Measurements from ENCODE around the gene IL4. TPM values are rescaled to one million over a fixed set of nuclear protein-coding genes. Genes with fewer than 3 reads are reported as not detected.

Gene IL4
- total and polyA plus RNA-seq, 9 of the 15 experiments (the other 6 are each of a cell fraction or from before 2014, with no cell fraction given), result 0.22 to 0.62 TPM; not detected in 7

DNA sequence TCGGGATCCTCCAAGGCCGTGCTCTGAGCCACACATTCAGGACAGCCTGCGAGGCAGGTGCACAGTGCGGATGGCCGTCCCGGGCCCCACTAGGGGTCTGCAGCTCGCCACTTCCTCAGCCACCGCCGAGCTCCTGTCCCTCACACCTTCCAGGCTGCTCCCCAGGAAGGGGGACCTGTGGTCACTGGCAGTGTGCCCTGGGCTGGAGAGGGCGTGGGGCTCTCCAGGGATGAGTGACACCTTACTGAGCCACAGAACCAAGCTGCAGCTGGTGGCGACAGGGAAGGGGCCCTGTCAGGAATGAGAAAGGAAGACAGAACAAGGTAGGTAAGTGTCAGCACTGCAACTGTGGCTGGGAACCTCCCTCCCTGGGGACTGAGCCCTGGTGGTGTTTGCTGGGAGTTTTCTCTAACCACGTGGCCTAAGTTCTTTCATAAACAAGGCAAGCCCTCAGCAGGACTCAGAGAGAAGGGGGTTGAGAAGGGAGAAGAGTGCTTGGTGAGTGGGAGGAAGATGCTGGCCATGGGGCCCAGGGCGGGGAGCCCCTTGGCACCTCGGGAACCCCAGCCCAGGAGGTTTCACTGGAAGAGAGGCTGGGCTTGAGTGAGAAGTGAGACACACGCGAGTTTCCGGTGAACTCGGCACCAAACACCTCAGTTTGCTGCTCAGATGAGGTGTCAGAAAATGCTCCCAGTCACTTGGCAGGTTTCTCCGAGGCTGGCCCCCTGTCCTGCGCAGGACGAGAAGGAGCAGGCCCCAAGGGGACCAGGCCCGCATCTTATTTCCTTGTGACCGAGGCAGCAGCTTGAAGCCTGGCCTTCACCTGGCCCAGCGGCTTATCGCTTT is 10.6 kb upstream of the IL4 start (continued):
- TF ChIP-seq, protein P1, sequence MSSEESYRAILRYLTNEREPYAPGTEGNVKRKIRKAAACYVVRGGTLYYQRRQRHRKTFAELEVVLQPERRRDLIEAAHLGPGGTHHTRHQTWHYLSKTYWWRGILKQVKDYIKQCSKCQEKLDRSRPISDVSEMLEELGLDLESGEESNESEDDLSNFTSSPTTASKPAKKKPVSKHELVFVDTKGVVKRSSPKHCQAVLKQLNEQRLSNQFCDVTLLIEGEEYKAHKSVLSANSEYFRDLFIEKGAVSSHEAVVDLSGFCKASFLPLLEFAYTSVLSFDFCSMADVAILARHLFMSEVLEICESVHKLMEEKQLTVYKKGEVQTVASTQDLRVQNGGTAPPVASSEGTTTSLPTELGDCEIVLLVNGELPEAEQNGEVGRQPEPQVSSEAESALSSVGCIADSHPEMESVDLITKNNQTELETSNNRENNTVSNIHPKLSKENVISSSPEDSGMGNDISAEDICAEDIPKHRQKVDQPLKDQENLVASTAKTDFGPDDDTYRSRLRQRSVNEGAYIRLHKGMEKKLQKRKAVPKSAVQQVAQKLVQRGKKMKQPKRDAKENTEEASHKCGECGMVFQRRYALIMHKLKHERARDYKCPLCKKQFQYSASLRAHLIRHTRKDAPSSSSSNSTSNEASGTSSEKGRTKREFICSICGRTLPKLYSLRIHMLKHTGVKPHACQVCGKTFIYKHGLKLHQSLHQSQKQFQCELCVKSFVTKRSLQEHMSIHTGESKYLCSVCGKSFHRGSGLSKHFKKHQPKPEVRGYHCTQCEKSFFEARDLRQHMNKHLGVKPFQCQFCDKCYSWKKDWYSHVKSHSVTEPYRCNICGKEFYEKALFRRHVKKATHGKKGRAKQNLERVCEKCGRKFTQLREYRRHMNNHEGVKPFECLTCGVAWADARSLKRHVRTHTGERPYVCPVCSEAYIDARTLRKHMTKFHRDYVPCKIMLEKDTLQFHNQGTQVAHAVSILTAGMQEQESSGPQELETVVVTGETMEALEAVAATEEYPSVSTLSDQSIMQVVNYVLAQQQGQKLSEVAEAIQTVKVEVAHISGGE (CRISPR knock-in tag; IDR thresholded peaks at IDR 0.05), result no peak
- TF ChIP-seq PURB (CRISPR knock-in tag; IDR thresholded peaks at IDR 0.05; ENCODE audit: low read depth) (no peak), PTRF (tag; IDR thresholded peaks at IDR 0.05) (no peak), RBFOX2 (IDR thresholded peaks at IDR 0.05; ENCODE audit: low read depth, low read length) (peak; percentile 59), SP2 (IDR thresholded peaks at IDR 0.05; ENCODE audit: extremely low read depth, low read depth, low read length, poor library complexity, severe bottlenecking) (no peak), ZNF507 (tag; conservative IDR thresholded peaks at IDR 0.05) (no peak), NFXL1 (CRISPR knock-in tag; IDR thresholded peaks at IDR 0.05) (no peak), HDAC1 (IDR thresholded peaks at IDR 0.05) (0 out of 4 replicates have a peak, but pooled peaks of 1 of the 2 experiments have one; percentile 23), HDGF (IDR thresholded peaks at IDR 0.05) (no peak), L3MBTL2 (IDR thresholded peaks at IDR 0.05) (peak; percentile 77), U2AF2 (optimal IDR thresholded peaks at IDR 0.05; ENCODE audit: low read depth, low read length) (no peak), PHF8 (IDR thresholded peaks at IDR 0.05; ENCODE audit: borderline replicate concordance, low read length) (no peak; the same call in 1 of the 2 replicates), ZNF57 (CRISPR knock-in tag; IDR thresholded peaks at IDR 0.05) (no peak), PYGO2 (tag; IDR thresholded peaks at IDR 0.05) (no peak), SMAD2 (IDR thresholded peaks at IDR 0.05; ENCODE audit: low read depth, low read length) (no peak)
- TF ChIP-seq, protein P2, sequence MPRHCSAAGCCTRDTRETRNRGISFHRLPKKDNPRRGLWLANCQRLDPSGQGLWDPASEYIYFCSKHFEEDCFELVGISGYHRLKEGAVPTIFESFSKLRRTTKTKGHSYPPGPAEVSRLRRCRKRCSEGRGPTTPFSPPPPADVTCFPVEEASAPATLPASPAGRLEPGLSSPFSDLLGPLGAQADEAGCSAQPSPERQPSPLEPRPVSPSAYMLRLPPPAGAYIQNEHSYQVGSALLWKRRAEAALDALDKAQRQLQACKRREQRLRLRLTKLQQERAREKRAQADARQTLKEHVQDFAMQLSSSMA (CRISPR knock-in tag; IDR thresholded peaks at IDR 0.05), result no peak
- TF ChIP-seq, protein P3, sequence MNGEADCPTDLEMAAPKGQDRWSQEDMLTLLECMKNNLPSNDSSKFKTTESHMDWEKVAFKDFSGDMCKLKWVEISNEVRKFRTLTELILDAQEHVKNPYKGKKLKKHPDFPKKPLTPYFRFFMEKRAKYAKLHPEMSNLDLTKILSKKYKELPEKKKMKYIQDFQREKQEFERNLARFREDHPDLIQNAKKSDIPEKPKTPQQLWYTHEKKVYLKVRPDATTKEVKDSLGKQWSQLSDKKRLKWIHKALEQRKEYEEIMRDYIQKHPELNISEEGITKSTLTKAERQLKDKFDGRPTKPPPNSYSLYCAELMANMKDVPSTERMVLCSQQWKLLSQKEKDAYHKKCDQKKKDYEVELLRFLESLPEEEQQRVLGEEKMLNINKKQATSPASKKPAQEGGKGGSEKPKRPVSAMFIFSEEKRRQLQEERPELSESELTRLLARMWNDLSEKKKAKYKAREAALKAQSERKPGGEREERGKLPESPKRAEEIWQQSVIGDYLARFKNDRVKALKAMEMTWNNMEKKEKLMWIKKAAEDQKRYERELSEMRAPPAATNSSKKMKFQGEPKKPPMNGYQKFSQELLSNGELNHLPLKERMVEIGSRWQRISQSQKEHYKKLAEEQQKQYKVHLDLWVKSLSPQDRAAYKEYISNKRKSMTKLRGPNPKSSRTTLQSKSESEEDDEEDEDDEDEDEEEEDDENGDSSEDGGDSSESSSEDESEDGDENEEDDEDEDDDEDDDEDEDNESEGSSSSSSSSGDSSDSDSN (IDR thresholded peaks at IDR 0.05; ENCODE audit: borderline replicate concordance in 1 of 2, low read depth in 2 of 2, low read length in 2 of 2), result no peak
- TF ChIP-seq, protein P4, sequence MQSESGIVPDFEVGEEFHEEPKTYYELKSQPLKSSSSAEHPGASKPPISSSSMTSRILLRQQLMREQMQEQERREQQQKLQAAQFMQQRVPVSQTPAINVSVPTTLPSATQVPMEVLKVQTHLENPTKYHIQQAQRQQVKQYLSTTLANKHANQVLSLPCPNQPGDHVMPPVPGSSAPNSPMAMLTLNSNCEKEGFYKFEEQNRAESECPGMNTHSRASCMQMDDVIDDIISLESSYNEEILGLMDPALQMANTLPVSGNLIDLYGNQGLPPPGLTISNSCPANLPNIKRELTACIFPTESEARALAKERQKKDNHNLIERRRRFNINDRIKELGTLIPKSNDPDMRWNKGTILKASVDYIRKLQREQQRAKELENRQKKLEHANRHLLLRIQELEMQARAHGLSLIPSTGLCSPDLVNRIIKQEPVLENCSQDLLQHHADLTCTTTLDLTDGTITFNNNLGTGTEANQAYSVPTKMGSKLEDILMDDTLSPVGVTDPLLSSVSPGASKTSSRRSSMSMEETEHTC (IDR thresholded peaks at IDR 0.05), result no peak

Measured in K562 (cell line).